Measurements from ENCODE around the gene KIF24. TPM values are rescaled to one million over a fixed set of nuclear protein-coding genes. Genes with fewer than 3 reads are reported as not detected.
A peak's percentile ranks its signal among the peaks of the same experiment; 100 is the strongest.
"Not testable (repeated sequence)": the region's sequence is repeated elsewhere in the genome, so short reads cannot be mapped to it uniquely, and the experiment has no call there.

KIF24 gene
- total and polyA plus RNA-seq, 4 experiments from 2014 or later = 0.22 to 0.32 TPM; not detected in 2

GRCh38 chr9:34370970-34371880, 42.2 kb upstream of the KIF24 start:
- DNase-seq = peak in 3 of 5 donors; percentile 25 to 44 (median 30)

GRCh38 chr9:34370335-34370969, 41.4 kb upstream of the KIF24 start:
- POLR2A ChIA-PET (ENCODE audit: partially characterized antibody) = interaction anchor here (0.8 kb wide), 2 partner anchors 10 to 36 kb away, joined by 3 read pairs; no protein-coding TSS in a partner anchor
- CTCF ChIA-PET (ENCODE audit: partially characterized antibody) = interaction anchor here (0.6 to 1.2 kb wide), 2 partner anchors 9 to 326 kb away, joined by 3 to 5 read pairs; no protein-coding TSS in a partner anchor
- no peaks in the 10 kb centered on the region for H3K27me3 Mint-ChIP-seq
- Histone ChIP-seq H3K4me3 (ENCODE audit: low read length in 2 of 2) (no peak overlapping the region), H3K9me3 (ENCODE audit: control insufficient read depth in 1 of 2, low read length in 2 of 2) (no peaks in the 10 kb centered on the region), H3K36me3 (ENCODE audit: insufficient read depth, low read length) (no peaks in the 10 kb centered on the region), H3K27me3 (ENCODE audit: insufficient read depth, low read length) (no peaks in the 10 kb centered on the region), H3K4me1 (ENCODE audit: insufficient read depth, low read length) (peaks cover under 1% of the 10 kb centered on the region), H3K27ac (ENCODE audit: low read depth, low read length) (no peak overlapping the region)
- H3K27ac Mint-ChIP-seq = peak overlapping the region in 1 of 7 donors; percentile 14
- H3K9me3 Mint-ChIP-seq = peaks cover 0 to 4% (median 0%) of the 10 kb centered on the region in 8 donors
- H3K36me3 Mint-ChIP-seq = peaks cover 3 to 33% of the 10 kb centered on the region in 2 donors
- no peak for DNase-seq
- intact Hi-C loops (cut with micrococcal nuclease) = no loop called here
- H3K4me1 Mint-ChIP-seq = peaks cover 3 to 4% (median 4%) of the 10 kb centered on the region in 4 donors
- H3K4me3 Mint-ChIP-seq = peak overlapping the region in 2 of 8 donors; percentile 55 to 58

More at GRCh38 chr9:34370970-34371880, 42.2 kb upstream of the KIF24 start:
- no peak overlapping the region for H3K4me3 ChIP-seq (ENCODE audit: low read length in 2 of 2)
- no peaks in the 10 kb centered on the region for H3K27me3 Mint-ChIP-seq
- no peaks in the 10 kb centered on the region for H3K36me3 ChIP-seq (ENCODE audit: insufficient read depth, low read length)
- H3K9me3 ChIP-seq (ENCODE audit: control insufficient read depth in 1 of 2, low read length in 2 of 2) = no peaks in the 10 kb centered on the region
- no peaks in the 10 kb centered on the region for H3K27me3 ChIP-seq (ENCODE audit: insufficient read depth, low read length)
- no peak overlapping the region for H3K27ac ChIP-seq (ENCODE audit: low read depth, low read length)
- H3K9me3 Mint-ChIP-seq = peaks cover 0 to 4% (median 0%) of the 10 kb centered on the region in 8 donors
- CTCF ChIA-PET (ENCODE audit: partially characterized antibody) = interaction anchor here (0.6 to 1.2 kb wide), 2 partner anchors 9 to 325 kb away, joined by 3 to 5 read pairs; no protein-coding TSS in a partner anchor
- POLR2A ChIA-PET (ENCODE audit: partially characterized antibody) = interaction anchor here (0.8 kb wide), 2 partner anchors 9 to 37 kb away, joined by 3 read pairs; no protein-coding TSS in a partner anchor
- peaks cover 3 to 33% of the 10 kb centered on the region in 2 donors for H3K36me3 Mint-ChIP-seq
- peak overlapping the region in 5 of 8 donors; percentile 6 to 58 (median 46) for H3K4me3 Mint-ChIP-seq
- intact Hi-C loops (cut with micrococcal nuclease) = no loop called here
- peaks cover 9 to 12% (median 11%) of the 10 kb centered on the region in 4 donors for H3K4me1 Mint-ChIP-seq
- peak overlapping the region in 1 of 7 donors; percentile 37 for H3K27ac Mint-ChIP-seq
- H3K4me1 ChIP-seq (ENCODE audit: insufficient read depth, low read length) = peaks cover 8% of the 10 kb centered on the region

GRCh38 chr9:34369636-34370035, 40.6 kb upstream of the KIF24 start:
- peaks cover 0 to 2% (median 0%) of the 10 kb centered on the region in 4 donors for H3K4me1 Mint-ChIP-seq
- CTCF ChIA-PET (ENCODE audit: partially characterized antibody) = no interaction called here

GRCh38 chr9:34368796-34369195, 39.7 kb upstream of the KIF24 start:
- H3K27me3 Mint-ChIP-seq; H3K27me3 ChIP-seq (ENCODE audit: insufficient read depth, low read length); H3K4me3 Mint-ChIP-seq; H3K4me3 ChIP-seq (ENCODE audit: low read length in 2 of 2); H3K4me1 Mint-ChIP-seq; H3K36me3 ChIP-seq (ENCODE audit: insufficient read depth, low read length); CTCF ChIA-PET (ENCODE audit: partially characterized antibody); H3K27ac Mint-ChIP-seq; H3K9me3 Mint-ChIP-seq; POLR2A ChIA-PET (ENCODE audit: partially characterized antibody); H3K27ac ChIP-seq (ENCODE audit: low read depth, low read length); H3K4me1 ChIP-seq (ENCODE audit: insufficient read depth, low read length); H3K9me3 ChIP-seq (ENCODE audit: control insufficient read depth in 1 of 2, low read length in 2 of 2); intact Hi-C loops (cut with micrococcal nuclease); DNase-seq: not testable (repeated sequence)
- peaks cover 3 to 30% of the 10 kb centered on the region in 2 donors for H3K36me3 Mint-ChIP-seq

More at GRCh38 chr9:34369636-34370035, 40.6 kb upstream of the KIF24 start:
- Histone ChIP-seq H3K4me3 (ENCODE audit: low read length in 2 of 2) (no peak overlapping the region), H3K27me3 (ENCODE audit: insufficient read depth, low read length) (no peaks in the 10 kb centered on the region), H3K4me1 (ENCODE audit: insufficient read depth, low read length) (no peaks in the 10 kb centered on the region), H3K36me3 (ENCODE audit: insufficient read depth, low read length) (no peaks in the 10 kb centered on the region), H3K27ac (ENCODE audit: low read depth, low read length) (no peak overlapping the region), H3K9me3 (ENCODE audit: control insufficient read depth in 1 of 2, low read length in 2 of 2) (no peaks in the 10 kb centered on the region)
- no peaks in the 10 kb centered on the region for H3K27me3 Mint-ChIP-seq
- intact Hi-C loops (cut with micrococcal nuclease) = no loop called here
- peaks cover 3 to 33% of the 10 kb centered on the region in 2 donors for H3K36me3 Mint-ChIP-seq
- H3K4me3 Mint-ChIP-seq = no peak overlapping the region
- no peak for DNase-seq
- peaks cover 0 to 4% (median 0%) of the 10 kb centered on the region in 8 donors for H3K9me3 Mint-ChIP-seq
- peak overlapping the region in 1 of 7 donors; percentile 41 for H3K27ac Mint-ChIP-seq
- POLR2A ChIA-PET (ENCODE audit: partially characterized antibody) = no interaction called here

- H3K27me3 Mint-ChIP-seq; H3K27ac Mint-ChIP-seq; H3K36me3 ChIP-seq (ENCODE audit: insufficient read depth, low read length); H3K4me1 ChIP-seq (ENCODE audit: insufficient read depth, low read length); H3K27me3 ChIP-seq (ENCODE audit: insufficient read depth, low read length); CTCF ChIA-PET (ENCODE audit: partially characterized antibody); H3K9me3 ChIP-seq (ENCODE audit: control insufficient read depth in 1 of 2, low read length in 2 of 2); DNase-seq; H3K4me3 ChIP-seq (ENCODE audit: low read length in 2 of 2); H3K9me3 Mint-ChIP-seq; intact Hi-C loops (cut with micrococcal nuclease); H3K27ac ChIP-seq (ENCODE audit: low read depth, low read length); H3K4me1 Mint-ChIP-seq; POLR2A ChIA-PET (ENCODE audit: partially characterized antibody); H3K4me3 Mint-ChIP-seq: not testable (repeated sequence)
- H3K36me3 Mint-ChIP-seq = peaks cover 3 to 29% of the 10 kb centered on the region in 2 donors
These were observed 38.8 kb upstream of the KIF24 start for GRCh38 chr9:34367751-34368410.

GRCh38 chr9:34366365-34366764, 37.3 kb upstream of the KIF24 start:
- Mint-ChIP-seq H3K4me1 (peaks cover 0 to 6% (median 3%) of the 10 kb centered on the region in 4 donors), H3K9me3 (peaks cover 0 to 4% (median 0%) of the 10 kb centered on the region in 8 donors), H3K36me3 (peaks cover 3 to 27% of the 10 kb centered on the region in 2 donors), H3K4me3 (no peak overlapping the region), H3K27ac (no peak overlapping the region), H3K27me3 (no peaks in the 10 kb centered on the region)
- CTCF ChIA-PET (ENCODE audit: partially characterized antibody) = interaction anchor here (1.0 to 1.2 kb wide), 2 partner anchors 9 to 13 kb away, joined by 3 read pairs; no protein-coding TSS in a partner anchor
- no peaks in the 10 kb centered on the region for H3K4me1 ChIP-seq (ENCODE audit: insufficient read depth, low read length)
- no peak for DNase-seq
- no peaks in the 10 kb centered on the region for H3K9me3 ChIP-seq (ENCODE audit: control insufficient read depth in 1 of 2, low read length in 2 of 2)
- intact Hi-C loops (cut with micrococcal nuclease) = no loop called here
- POLR2A ChIA-PET (ENCODE audit: partially characterized antibody) = no interaction called here
- no peaks in the 10 kb centered on the region for H3K27me3 ChIP-seq (ENCODE audit: insufficient read depth, low read length)
- H3K27ac ChIP-seq (ENCODE audit: low read depth, low read length) = no peak overlapping the region
- H3K36me3 ChIP-seq (ENCODE audit: insufficient read depth, low read length) = no peaks in the 10 kb centered on the region
- no peak overlapping the region for H3K4me3 ChIP-seq (ENCODE audit: low read length in 2 of 2)

All from CD4-positive, alpha-beta memory T cell (primary cell).